ENCODE results near the gene SMARCD3.

DNA sequence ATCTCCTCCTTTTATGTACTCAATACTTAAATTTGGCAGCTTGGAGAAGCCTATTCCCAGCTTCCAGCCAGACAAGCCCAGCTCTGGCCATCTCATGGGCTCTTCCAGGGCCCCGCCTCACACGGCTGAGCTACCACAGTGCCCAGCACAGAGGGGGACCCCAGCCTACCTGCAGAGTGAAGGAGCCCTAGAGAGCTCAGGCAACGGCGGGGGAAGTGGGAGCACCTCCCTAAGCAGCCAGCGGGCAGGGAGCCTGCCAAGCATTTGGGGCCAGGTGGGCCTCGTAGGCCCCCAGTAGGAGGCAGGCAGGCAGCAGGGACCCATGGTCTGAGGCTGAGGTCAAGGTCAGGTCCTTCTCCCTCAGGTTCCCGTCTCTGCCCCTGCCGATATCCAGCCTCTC is 29.1 kb upstream of the SMARCD3 start:
- TF ChIP-seq, protein P1, sequence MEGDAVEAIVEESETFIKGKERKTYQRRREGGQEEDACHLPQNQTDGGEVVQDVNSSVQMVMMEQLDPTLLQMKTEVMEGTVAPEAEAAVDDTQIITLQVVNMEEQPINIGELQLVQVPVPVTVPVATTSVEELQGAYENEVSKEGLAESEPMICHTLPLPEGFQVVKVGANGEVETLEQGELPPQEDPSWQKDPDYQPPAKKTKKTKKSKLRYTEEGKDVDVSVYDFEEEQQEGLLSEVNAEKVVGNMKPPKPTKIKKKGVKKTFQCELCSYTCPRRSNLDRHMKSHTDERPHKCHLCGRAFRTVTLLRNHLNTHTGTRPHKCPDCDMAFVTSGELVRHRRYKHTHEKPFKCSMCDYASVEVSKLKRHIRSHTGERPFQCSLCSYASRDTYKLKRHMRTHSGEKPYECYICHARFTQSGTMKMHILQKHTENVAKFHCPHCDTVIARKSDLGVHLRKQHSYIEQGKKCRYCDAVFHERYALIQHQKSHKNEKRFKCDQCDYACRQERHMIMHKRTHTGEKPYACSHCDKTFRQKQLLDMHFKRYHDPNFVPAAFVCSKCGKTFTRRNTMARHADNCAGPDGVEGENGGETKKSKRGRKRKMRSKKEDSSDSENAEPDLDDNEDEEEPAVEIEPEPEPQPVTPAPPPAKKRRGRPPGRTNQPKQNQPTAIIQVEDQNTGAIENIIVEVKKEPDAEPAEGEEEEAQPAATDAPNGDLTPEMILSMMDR (conservative IDR thresholded peaks at IDR 0.05), result no peak
- no peak for TF ChIP-seq ZFX (IDR thresholded peaks at IDR 0.05)

Data from C4-2B (cell line).